Measurements from ENCODE around the gene CHST3.
A peak's percentile ranks its signal among the peaks of the same experiment; 100 is the strongest.

Gene CHST3

GRCh38 chr10:72016608-72017300 is 52.6 kb downstream of the CHST3 start:
- Histone ChIP-seq H3K4me3 (ENCODE audit: low read depth in 1 of 2, low read length in 2 of 2) (no peak overlapping the region), H3K4me1 (ENCODE audit: control insufficient read depth in 1 of 2, insufficient read depth in 2 of 2, low read length in 2 of 2) (no peaks in the 10 kb centered on the region), H3K9me3 (ENCODE audit: control insufficient read depth in 1 of 2, low read length in 2 of 2) (no peaks in the 10 kb centered on the region), H3K27ac (ENCODE audit: low read depth, low read length) (no peak overlapping the region), H3K9ac (ENCODE audit: low read depth in 1 of 2, low read length in 2 of 2) (no peak overlapping the region), H3K27me3 (ENCODE audit: control insufficient read depth in 1 of 2, insufficient read depth in 2 of 2, low read length in 2 of 2) (no peaks in the 10 kb centered on the region), H3K36me3 (ENCODE audit: control insufficient read depth in 1 of 2, insufficient read depth in 2 of 2, low read length in 2 of 2) (no peaks in the 10 kb centered on the region)

DNA sequence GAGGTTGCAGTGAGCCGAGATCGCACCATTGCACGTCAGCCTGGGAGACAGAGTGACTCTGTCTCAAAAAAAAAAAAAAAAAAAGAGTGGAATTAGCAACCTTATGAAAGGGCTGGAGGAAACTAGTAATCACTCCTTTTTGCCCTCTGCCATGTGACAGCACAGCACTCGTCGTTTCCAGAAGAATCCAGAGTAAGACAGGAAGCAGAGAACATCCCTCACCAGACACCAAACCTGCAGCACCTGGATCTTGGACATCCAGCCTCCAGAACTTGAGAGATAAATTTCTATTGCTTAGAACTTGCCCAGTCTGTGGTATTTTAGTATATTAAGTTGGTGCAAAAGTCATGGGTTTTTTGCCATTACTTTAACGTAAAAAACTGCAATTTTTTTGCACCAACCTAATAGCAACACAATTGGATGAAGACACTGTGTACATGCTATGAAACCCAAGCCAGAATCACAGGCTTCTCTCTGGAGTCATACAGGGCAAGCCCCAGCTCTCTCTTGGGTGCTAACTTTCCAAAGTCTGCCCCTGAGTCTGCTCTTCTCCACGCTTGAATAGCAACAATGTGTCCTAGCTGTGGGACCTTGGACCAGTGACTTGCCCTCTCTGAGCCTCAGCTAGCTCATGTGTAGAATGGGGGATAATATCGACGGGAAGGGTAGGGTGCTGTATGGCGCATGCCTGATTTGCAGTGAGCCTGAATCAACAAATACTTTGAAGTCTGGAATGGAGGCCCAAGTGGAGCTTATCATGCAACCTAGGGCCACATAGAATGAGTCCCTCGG is 55.1 kb downstream of the CHST3 start:
- Histone ChIP-seq H3K27ac (ENCODE audit: low read depth, low read length) (no peak overlapping the region), H3K9ac (ENCODE audit: low read depth in 1 of 2, low read length in 2 of 2) (no peak overlapping the region), H3K4me1 (ENCODE audit: control insufficient read depth in 1 of 2, insufficient read depth in 2 of 2, low read length in 2 of 2) (no peaks in the 10 kb centered on the region), H3K36me3 (ENCODE audit: control insufficient read depth in 1 of 2, insufficient read depth in 2 of 2, low read length in 2 of 2) (no peaks in the 10 kb centered on the region), H3K27me3 (ENCODE audit: control insufficient read depth in 1 of 2, insufficient read depth in 2 of 2, low read length in 2 of 2) (no peaks in the 10 kb centered on the region), H3K4me3 (ENCODE audit: low read depth in 1 of 2, low read length in 2 of 2) (no peak overlapping the region), H3K9me3 (ENCODE audit: control insufficient read depth in 1 of 2, low read length in 2 of 2) (no peaks in the 10 kb centered on the region)

DNA sequence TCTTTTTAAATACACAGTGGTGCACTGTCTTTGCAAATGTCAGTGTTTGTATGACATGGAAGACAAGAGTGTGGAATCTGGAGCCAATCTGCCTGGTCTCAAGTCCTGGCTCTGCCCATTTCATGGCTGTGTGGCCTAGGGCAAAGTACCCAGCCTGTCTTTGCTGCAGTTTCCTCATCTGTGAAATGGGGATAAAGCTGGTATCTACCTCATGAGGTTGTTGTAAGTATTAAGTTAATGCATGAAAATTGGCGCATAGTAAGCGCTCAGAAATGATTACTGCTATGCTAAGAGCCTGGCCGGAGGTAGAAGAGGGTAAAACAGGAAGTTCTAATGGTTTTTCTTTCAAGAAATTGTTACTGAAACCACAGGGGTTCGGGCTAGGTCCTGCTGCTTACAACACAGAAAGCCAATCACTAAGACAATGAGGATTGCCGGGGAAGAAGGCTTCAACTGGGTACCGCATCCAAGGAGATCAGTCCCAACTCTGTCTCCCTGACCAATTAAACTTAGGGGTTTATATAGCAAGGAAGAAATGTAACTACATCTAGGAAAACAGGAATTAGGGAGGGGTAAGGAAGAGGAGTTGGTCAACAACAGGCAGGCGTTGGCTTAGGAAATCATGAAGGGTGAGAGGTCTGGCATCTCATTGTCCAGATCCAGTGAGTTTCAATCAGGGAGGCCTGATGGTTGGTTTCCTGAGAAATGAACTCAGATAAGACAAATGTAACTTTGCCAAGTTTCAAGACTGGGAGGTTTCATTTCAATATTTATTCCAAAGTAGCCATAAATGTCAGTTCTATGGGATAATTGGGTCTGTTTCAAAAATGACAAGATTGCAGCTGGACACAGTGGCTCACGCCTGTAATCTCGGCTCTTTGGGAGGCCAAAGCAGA is 57.0 kb downstream of the CHST3 start:
- H3K27me3 ChIP-seq (ENCODE audit: control insufficient read depth in 1 of 2, insufficient read depth in 2 of 2, low read length in 2 of 2) = no peaks in the 10 kb centered on the region
- no peak overlapping the region for H3K27ac ChIP-seq (ENCODE audit: low read depth, low read length)

GRCh38 chr10:72022228-72022627 is 58.0 kb downstream of the CHST3 start:
- no peaks in the 10 kb centered on the region for H3K36me3 ChIP-seq (ENCODE audit: control insufficient read depth in 1 of 2, insufficient read depth in 2 of 2, low read length in 2 of 2)
- no peak overlapping the region for H3K9ac ChIP-seq (ENCODE audit: low read depth in 1 of 2, low read length in 2 of 2)
- H3K4me1 ChIP-seq (ENCODE audit: control insufficient read depth in 1 of 2, insufficient read depth in 2 of 2, low read length in 2 of 2) = peaks cover under 1 to 4% of the 10 kb centered on the region in 2 donors
- no peak overlapping the region for H3K27ac ChIP-seq (ENCODE audit: low read depth, low read length)
- no peaks in the 10 kb centered on the region for H3K9me3 ChIP-seq (ENCODE audit: control insufficient read depth in 1 of 2, low read length in 2 of 2)
- H3K4me3 ChIP-seq (ENCODE audit: low read depth in 1 of 2, low read length in 2 of 2) = no peak overlapping the region
- no peaks in the 10 kb centered on the region for H3K27me3 ChIP-seq (ENCODE audit: control insufficient read depth in 1 of 2, insufficient read depth in 2 of 2, low read length in 2 of 2)

More for the DNA sequence above, 57.0 kb downstream of the CHST3 start:
- H3K4me3 ChIP-seq (ENCODE audit: low read depth in 1 of 2, low read length in 2 of 2) = no peak overlapping the region
- no peaks in the 10 kb centered on the region for H3K36me3 ChIP-seq (ENCODE audit: control insufficient read depth in 1 of 2, insufficient read depth in 2 of 2, low read length in 2 of 2)
- H3K9me3 ChIP-seq (ENCODE audit: control insufficient read depth in 1 of 2, low read length in 2 of 2) = no peaks in the 10 kb centered on the region
- no peaks in the 10 kb centered on the region for H3K4me1 ChIP-seq (ENCODE audit: control insufficient read depth in 1 of 2, insufficient read depth in 2 of 2, low read length in 2 of 2)
- no peak overlapping the region for H3K9ac ChIP-seq (ENCODE audit: low read depth in 1 of 2, low read length in 2 of 2)

- Histone ChIP-seq H3K4me1 (ENCODE audit: control insufficient read depth in 1 of 2, insufficient read depth in 2 of 2, low read length in 2 of 2) (peaks cover 4 to 7% of the 10 kb centered on the region in 2 donors), H3K9me3 (ENCODE audit: control insufficient read depth in 1 of 2, low read length in 2 of 2) (no peaks in the 10 kb centered on the region), H3K9ac (ENCODE audit: low read depth in 1 of 2, low read length in 2 of 2) (no peak overlapping the region), H3K27me3 (ENCODE audit: control insufficient read depth in 1 of 2, insufficient read depth in 2 of 2, low read length in 2 of 2) (no peaks in the 10 kb centered on the region), H3K36me3 (ENCODE audit: control insufficient read depth in 1 of 2, insufficient read depth in 2 of 2, low read length in 2 of 2) (no peaks in the 10 kb centered on the region), H3K4me3 (ENCODE audit: low read depth in 1 of 2, low read length in 2 of 2) (no peak overlapping the region), H3K27ac (ENCODE audit: low read depth, low read length) (no peak overlapping the region)
Measured at GRCh38 chr10:72024596-72024995, 60.4 kb downstream of the CHST3 start.

DNA sequence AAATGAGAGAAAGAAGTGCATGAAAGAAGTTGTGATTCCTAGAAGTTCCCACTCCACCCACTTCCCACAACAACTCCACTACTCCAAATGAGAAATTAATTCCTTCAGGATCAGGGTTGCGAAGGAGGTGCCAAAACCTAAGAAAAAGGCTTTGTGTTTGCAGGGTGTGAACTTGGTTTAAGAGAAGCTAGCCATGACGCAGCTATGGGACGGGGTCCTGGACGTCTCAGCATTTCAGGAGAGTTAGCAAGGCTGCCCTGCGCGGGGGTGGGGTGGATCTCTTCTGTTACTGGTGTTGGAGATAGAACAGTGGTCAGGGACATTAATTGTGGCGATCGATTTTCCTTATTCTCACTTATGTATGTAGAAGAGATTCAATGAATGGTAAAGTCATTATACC is 61.2 kb downstream of the CHST3 start:
- Histone ChIP-seq H3K27me3 (ENCODE audit: control insufficient read depth in 1 of 2, insufficient read depth in 2 of 2, low read length in 2 of 2) (no peaks in the 10 kb centered on the region), H3K27ac (ENCODE audit: low read depth, low read length) (no peak overlapping the region), H3K36me3 (ENCODE audit: control insufficient read depth in 1 of 2, insufficient read depth in 2 of 2, low read length in 2 of 2) (no peaks in the 10 kb centered on the region), H3K4me3 (ENCODE audit: low read depth in 1 of 2, low read length in 2 of 2) (no peak overlapping the region), H3K9ac (ENCODE audit: low read depth in 1 of 2, low read length in 2 of 2) (no peak overlapping the region), H3K9me3 (ENCODE audit: control insufficient read depth in 1 of 2, low read length in 2 of 2) (no peaks in the 10 kb centered on the region), H3K4me1 (ENCODE audit: control insufficient read depth in 1 of 2, insufficient read depth in 2 of 2, low read length in 2 of 2) (peaks cover 4 to 7% of the 10 kb centered on the region in 2 donors)

GRCh38 chr10:72025832-72026231 is 61.6 kb downstream of the CHST3 start:
- Histone ChIP-seq H3K27ac (ENCODE audit: low read depth, low read length) (no peak overlapping the region), H3K27me3 (ENCODE audit: control insufficient read depth in 1 of 2, insufficient read depth in 2 of 2, low read length in 2 of 2) (no peaks in the 10 kb centered on the region), H3K9ac (ENCODE audit: low read depth in 1 of 2, low read length in 2 of 2) (no peak overlapping the region), H3K9me3 (ENCODE audit: control insufficient read depth in 1 of 2, low read length in 2 of 2) (no peaks in the 10 kb centered on the region), H3K4me1 (ENCODE audit: control insufficient read depth in 1 of 2, insufficient read depth in 2 of 2, low read length in 2 of 2) (peaks cover 4 to 7% of the 10 kb centered on the region in 2 donors), H3K4me3 (ENCODE audit: low read depth in 1 of 2, low read length in 2 of 2) (no peak overlapping the region), H3K36me3 (ENCODE audit: control insufficient read depth in 1 of 2, insufficient read depth in 2 of 2, low read length in 2 of 2) (no peaks in the 10 kb centered on the region)

DNA sequence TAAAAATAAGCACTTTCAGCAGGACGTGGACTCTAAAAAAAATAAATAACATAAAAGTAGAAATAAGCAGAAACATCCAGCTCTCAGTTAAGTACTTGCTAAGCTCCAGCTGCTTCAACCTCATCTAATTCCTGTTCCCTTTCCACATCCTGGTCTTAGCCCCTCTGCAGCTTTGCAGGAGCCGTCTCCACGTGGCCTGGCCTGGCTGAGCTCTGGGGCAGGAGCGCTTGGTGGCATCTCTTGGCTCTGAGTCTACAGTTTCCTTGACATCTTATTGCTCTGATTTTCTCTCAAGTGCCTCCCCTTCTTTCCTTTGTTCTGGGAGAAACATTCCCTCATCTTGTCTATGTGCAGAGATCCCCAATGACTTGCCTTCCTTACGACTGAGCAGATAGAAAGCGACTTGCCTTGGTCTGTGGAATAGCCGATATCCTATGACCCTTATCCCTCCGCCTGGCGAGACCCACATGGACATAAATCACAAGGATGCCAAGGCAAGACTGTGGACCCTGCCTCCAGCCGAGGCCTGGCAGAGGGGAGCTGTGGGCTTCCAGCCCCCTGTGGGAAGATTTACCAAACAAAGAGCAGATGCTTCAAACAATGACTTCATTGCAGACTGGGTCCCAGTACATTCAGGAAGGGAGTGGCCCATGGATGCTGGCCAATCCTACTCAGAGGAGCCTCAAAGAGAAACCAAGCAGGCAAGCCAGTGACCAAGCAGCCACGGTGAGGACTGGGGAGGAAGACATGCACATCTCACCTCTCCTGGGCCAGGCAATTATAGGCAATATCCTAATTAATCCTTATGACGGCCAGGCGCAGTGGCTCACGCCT is 62.3 kb downstream of the CHST3 start:
- Histone ChIP-seq H3K27me3 (ENCODE audit: control insufficient read depth in 1 of 2, insufficient read depth in 2 of 2, low read length in 2 of 2) (no peaks in the 10 kb centered on the region), H3K4me1 (ENCODE audit: control insufficient read depth in 1 of 2, insufficient read depth in 2 of 2, low read length in 2 of 2) (peaks cover 4 to 7% of the 10 kb centered on the region in 2 donors), H3K9me3 (ENCODE audit: control insufficient read depth in 1 of 2, low read length in 2 of 2) (no peaks in the 10 kb centered on the region), H3K4me3 (ENCODE audit: low read depth in 1 of 2, low read length in 2 of 2) (no peak overlapping the region), H3K36me3 (ENCODE audit: control insufficient read depth in 1 of 2, insufficient read depth in 2 of 2, low read length in 2 of 2) (no peaks in the 10 kb centered on the region), H3K27ac (ENCODE audit: low read depth, low read length) (no peak overlapping the region), H3K9ac (ENCODE audit: low read depth in 1 of 2, low read length in 2 of 2) (no peak overlapping the region)

- Histone ChIP-seq H3K9me3 (ENCODE audit: control insufficient read depth in 1 of 2, low read length in 2 of 2) (no peaks in the 10 kb centered on the region), H3K4me3 (ENCODE audit: low read depth in 1 of 2, low read length in 2 of 2) (peak overlapping the region in 1 of 2 donors; percentile 3), H3K9ac (ENCODE audit: low read depth in 1 of 2, low read length in 2 of 2) (no peak overlapping the region), H3K27ac (ENCODE audit: low read depth, low read length) (no peak overlapping the region), H3K36me3 (ENCODE audit: control insufficient read depth in 1 of 2, insufficient read depth in 2 of 2, low read length in 2 of 2) (no peaks in the 10 kb centered on the region), H3K27me3 (ENCODE audit: control insufficient read depth in 1 of 2, insufficient read depth in 2 of 2, low read length in 2 of 2) (no peaks in the 10 kb centered on the region), H3K4me1 (ENCODE audit: control insufficient read depth in 1 of 2, insufficient read depth in 2 of 2, low read length in 2 of 2) (peaks cover 4 to 7% of the 10 kb centered on the region in 2 donors)
Measured at GRCh38 chr10:72027498-72027897, 63.3 kb downstream of the CHST3 start.
